Measurements from ENCODE around the gene TBXAS1. TPM values are rescaled to one million over a fixed set of nuclear protein-coding genes. Genes with fewer than 3 reads are reported as not detected.

The TBXAS1 gene
- total RNA-seq, 1 donor from 2014 or later: 6.6 TPM

DNA sequence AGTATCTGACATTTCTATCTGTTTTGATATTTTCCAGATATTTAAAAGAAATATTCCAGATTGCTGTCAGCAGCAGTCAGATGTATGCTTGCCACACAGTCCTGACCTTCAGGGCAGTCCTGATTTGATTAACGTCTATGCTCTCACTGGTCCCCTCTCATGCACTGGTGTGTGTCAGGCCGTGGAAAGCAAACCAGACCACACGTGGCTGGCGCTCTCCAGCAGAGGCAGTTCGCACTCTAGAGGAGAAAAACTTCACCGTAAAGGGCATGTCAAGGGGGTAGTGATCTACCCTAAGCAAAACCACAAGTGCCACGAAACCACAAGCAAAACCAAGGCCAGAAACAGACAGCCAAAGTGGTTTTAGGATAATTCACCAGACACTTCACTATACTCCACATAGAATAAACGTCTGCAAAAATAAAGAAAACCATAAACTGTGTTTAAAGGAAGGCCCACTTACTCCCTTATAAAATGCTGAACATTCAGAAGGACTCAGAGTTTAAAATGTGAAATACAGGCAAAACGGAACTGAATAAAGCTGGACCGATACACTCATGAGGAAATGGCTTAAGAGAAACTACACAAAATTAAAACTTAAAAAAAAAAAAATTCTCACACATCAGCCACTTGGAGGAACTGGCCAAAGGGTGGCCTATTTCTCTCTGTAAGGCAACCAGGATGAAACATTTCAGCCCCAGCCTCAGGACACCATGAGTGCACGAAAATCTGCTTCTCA, 207.3 kb downstream of the TBXAS1 start:
- ATAC-seq (no peak), DNase-seq (ENCODE audit: low spot score) (no peak)

DNA sequence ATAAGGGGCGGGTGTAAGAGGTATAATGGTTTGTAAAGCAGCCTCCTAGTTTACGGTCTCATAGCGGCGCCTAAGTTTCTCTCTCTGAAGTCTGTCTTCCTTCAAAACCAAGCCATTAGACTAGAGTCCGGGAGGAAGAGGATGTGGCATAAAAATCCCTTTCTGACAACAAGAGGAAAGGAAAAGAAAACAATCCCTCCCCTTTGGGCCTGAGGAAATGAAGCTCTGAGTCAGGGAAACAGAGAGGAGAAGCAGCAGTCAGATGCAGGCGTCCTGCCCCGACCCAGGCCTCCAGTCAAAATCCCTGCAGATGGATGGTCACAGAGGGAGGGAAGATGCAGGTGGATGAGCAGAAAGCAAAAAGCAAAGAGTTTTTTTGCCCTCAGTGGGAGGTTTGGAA, 210.0 kb downstream of the TBXAS1 start:
- ATAC-seq (peak; percentile 35), DNase-seq (ENCODE audit: low spot score) (no peak)

DNA sequence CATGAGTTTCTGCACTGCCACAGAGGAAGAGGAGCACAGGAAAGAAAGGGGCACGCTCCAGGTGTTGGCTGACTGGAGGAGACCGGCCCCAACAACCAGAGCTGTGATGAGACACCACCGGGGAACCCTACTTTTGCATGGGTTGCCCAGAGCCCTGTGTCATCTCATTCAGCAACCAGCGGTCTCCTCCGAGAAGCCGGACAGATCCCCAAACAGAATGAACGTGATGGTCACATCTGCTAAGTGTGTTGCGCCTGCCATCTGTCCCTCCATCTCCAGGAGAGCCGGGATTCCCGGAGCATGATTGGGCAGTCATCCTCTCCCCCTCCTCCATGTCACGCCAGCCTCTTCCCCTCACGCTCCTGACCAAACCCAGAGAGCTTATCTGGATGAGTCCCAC, 210.8 kb downstream of the TBXAS1 start:
- no peak for ATAC-seq
- DNase-seq (ENCODE audit: low spot score): no peak

GRCh38 chr7:140041659-140042385, 212.8 kb downstream of the TBXAS1 start:
- ATAC-seq (no peak), DNase-seq (ENCODE audit: low spot score) (no peak)

GRCh38 chr7:140042386-140042670, 213.3 kb downstream of the TBXAS1 start:
- no peak for DNase-seq (ENCODE audit: low spot score)
- no peak for ATAC-seq

GRCh38 chr7:140044251-140044650, 215.2 kb downstream of the TBXAS1 start:
- ATAC-seq (no peak), DNase-seq (ENCODE audit: low spot score) (no peak)

DNA sequence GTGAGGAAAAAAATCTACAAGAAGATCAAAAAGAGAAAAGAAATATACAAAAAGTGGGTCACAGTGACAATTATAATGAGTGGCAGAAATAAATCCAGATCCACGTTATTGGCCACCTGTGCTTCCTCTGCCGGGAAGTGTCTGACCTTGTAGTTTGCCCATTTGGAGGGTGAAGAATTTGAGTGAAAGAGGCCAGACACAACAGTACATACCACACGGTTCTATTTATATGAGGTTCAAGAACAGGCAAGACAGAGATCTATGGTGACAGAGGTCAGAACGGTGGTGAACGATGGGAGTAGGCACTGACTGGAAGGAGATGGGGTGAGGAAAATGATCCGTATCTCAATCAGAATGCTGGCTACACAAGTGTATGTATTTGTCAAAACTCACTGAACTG, 216.6 kb downstream of the TBXAS1 start:
- DNase-seq (ENCODE audit: low spot score) (no peak), ATAC-seq (no peak)

DNA sequence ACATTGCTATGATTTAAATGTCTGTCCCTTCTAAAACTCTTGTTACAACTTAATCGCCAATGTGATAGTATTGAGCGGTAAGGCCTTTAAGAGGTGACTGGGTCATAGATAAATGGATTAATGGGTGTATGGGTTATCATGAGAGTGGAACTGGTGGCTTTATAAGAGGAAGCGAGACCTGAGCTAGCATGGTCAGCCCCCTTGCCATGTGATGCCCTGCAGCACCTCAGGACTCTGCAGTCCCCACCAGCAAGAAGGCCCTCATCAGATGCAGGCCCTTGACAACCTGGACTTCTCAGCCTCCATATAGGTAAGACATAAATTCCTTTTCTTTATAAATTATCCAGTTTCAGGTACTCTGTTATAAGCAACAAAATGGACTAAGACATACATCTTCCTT, 218.1 kb downstream of the TBXAS1 start:
- ATAC-seq: no peak
- DNase-seq (ENCODE audit: low spot score): no peak

DNA sequence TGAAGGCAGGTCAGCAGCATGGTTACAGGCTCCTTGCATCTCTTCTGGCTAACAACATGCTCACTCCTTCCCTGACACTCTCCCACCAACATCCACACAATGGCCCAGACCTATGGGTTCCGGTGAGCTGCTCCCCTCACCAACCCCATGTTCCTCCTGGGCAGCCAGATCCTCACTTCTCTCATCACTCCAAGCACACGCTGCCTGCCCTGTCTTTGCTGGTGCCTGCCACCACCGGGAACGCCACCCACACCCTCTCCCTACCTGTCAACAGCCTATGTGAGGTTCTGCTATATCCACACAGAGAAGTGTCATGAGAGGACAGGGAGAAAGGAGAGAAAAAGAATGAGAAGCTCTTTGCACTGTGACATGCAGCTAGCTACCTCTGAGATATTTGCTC, 219.1 kb downstream of the TBXAS1 start:
- no peak for DNase-seq (ENCODE audit: low spot score)
- ATAC-seq: no peak

DNA sequence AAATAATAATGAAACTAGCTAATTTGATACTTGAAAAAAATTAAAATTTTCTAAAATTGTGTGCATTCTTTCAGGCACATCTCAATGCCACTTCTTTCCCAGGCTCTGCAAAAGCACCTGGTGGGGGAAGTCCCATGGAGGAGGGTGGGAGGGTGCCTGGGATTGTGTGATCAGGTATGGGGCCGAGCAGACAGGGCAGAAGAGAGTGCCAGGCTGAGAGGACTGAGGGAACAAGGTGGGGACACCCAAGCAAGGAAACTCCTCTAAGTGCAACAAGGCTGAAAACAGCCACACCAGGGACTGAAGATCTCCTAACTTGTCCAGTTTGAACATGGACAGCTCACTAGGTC, 219.9 kb downstream of the TBXAS1 start:
- no peak for DNase-seq (ENCODE audit: low spot score)
- no peak for ATAC-seq

DNA sequence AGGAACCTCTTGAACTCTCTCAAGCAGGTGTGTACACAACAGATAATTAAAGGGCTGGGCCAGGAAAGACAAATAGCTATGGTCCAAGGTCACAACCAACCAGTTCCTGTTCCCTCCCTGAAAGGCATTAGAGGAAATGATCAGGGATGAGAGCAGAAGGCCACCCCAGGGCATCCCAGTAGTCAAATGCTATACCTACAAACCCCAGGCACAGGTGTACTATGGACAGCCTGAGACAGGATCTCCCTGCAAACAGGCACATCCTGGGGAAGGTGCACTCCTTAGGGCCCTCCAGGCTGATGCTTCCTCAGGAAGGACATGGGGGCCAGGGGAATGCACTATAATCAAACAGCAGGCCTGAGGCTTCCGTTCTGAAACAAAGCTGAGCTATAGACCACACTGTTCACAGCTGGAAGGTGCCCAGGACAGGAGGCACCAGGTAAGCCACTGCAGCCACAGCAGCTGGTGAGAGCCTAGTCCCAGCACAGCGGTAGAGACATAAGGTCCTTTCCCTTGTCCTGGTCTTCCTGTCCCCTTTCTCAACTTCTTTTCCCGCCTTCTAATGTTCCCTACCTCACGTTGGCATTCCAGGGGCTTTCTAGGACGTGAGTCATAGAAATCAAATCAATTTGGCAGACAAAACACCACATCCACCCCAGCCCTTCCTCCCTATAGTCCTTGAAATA, 220.4 kb downstream of the TBXAS1 start:
- ATAC-seq: peak; percentile 97
- peak; percentile 80 for DNase-seq (ENCODE audit: low spot score)

- ATAC-seq (no peak), DNase-seq (ENCODE audit: low spot score) (no peak)
Observed at GRCh38 chr7:140050100-140050499, 221.0 kb downstream of the TBXAS1 start.

GRCh38 chr7:140051820-140052219, 222.8 kb downstream of the TBXAS1 start:
- ATAC-seq: no peak
- DNase-seq (ENCODE audit: low spot score): no peak

- DNase-seq (ENCODE audit: low spot score) (no peak), ATAC-seq (no peak)
Observed at GRCh38 chr7:140053812-140054539, 224.9 kb downstream of the TBXAS1 start.

- no peak for ATAC-seq
Observed at GRCh38 chr7:140054751-140055150, 225.7 kb downstream of the TBXAS1 start.

DNA sequence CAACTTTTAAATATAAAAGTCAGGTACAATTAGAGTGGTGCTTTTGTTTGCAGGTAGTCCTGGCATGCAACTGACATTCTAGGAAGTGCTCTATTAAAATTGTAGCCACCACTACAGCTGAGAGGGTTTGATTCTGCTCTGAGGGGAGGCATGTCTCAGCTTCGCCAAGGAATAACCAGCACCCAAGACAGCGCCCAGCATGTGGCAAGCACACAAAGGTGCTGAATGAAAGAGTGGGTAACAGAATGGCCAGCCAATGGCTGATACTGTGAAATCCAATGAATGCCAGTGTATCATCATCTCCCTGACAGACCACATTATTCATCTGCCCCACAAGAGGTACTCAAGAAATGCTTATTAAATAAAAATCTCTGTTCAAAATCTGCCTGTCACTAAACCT, 226.8 kb downstream of the TBXAS1 start:
- DNase-seq (ENCODE audit: low spot score): no peak
- ATAC-seq: no peak

More at GRCh38 chr7:140054751-140055150, 225.7 kb downstream of the TBXAS1 start:
- no peak for DNase-seq (ENCODE audit: low spot score)

GRCh38 chr7:140056431-140057142, 227.5 kb downstream of the TBXAS1 start:
- DNase-seq (ENCODE audit: low spot score): no peak

GRCh38 chr7:140057143-140057535, 228.1 kb downstream of the TBXAS1 start:
- DNase-seq (ENCODE audit: low spot score) (no peak), ATAC-seq (no peak)

More at GRCh38 chr7:140056431-140057142, 227.5 kb downstream of the TBXAS1 start:
- no peak for ATAC-seq

GRCh38 chr7:140058517-140058916, 229.5 kb downstream of the TBXAS1 start:
- no peak for DNase-seq (ENCODE audit: low spot score)
- ATAC-seq: no peak

DNA sequence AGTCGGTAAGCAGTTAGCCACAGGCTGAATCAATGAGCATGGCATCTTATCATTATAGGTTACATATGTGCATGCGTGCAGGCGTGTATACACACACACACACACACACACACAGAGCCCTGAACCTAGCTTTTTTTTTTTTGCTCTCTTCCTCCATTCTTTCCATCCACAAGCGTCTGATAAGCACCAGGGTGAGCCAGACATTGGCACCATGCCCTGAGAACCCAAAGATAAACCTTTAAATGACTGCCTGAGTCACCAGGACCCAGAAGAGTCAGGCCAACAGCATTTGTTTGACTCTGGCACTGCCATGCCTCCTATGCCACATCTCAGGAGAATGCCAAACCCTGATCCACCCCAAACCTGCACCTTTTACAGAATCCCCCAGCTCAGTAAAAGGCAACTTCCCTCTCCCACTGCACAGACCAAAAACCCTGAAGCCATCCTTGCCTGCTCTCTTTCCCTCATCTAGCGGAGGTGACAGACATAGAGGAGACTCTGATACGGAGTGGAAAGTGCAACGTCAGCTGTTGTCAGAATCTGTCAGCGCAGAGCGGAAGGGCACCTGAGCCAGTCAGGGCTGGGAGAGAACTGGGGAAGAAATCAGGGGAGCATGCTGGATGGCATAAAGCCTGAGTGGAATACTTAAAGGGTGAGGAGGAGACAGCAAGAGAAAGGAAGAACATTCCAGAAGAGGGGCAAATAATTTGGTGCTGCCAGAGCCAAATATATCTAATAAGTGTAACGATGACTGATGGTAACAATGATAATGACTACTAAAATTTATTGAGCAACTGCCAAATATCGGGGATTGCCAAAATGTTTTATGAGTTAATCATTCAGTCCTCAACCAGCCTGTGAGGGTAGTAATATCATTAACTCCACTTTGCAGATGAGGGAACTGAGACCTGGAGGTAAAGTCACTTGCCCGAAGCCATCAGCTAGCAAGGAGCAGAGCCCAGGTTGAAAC, 230.5 kb downstream of the TBXAS1 start:
- ATAC-seq: peak; percentile 23
- no peak for DNase-seq (ENCODE audit: low spot score)
